Activated CD4-positive, alpha-beta memory T cell treated with anti-CD3 and anti-CD28 coated beads, Interleukin-2, amount 10 ng/mL, durations not matched to agents 7 days and 5 days (primary cell): Measurements from ENCODE around the gene GALNT14. TPM values are rescaled to one million over a fixed set of nuclear protein-coding genes. Genes with fewer than 3 reads are reported as not detected.

ENCODE experiments used
- CTCF ChIA-PET: fragments of 350-600 bp; sonication (Branson Sonifier 250); formaldehyde crosslinking; loops from one replicate; lab custom pipeline; 2021; ENCODE audit warnings: antibody characterized with exemption, inconsistent platforms; lab: Charles Lee
- POLR2A ChIA-PET: fragments of 350-600 bp; sonication (Branson Sonifier 250); formaldehyde crosslinking; loops from one replicate; lab custom pipeline; 2021; ENCODE audit warnings: antibody characterized with exemption; lab: Charles Lee
- DNase-seq: peaks from one replicate; pipeline ENCODE4 v3.0.0-alpha.2; 2020
- H3K27ac Mint-ChIP-seq: one replicate; pipeline ENCODE4 v1.8.0; 2021; ENCODE audit warnings: mild to moderate bottlenecking, mixed read lengths
- H3K27me3 Mint-ChIP-seq: one replicate; pipeline ENCODE4 v1.8.0; 2021; ENCODE audit warnings: mixed read lengths
- H3K36me3 Mint-ChIP-seq: one replicate; pipeline ENCODE4 v1.8.0; 2021; ENCODE audit warnings: low read depth, mixed read lengths
- H3K4me1 Mint-ChIP-seq: one replicate; pipeline ENCODE4 v1.8.0; 2021; ENCODE audit warnings: mixed read lengths
- H3K4me3 Mint-ChIP-seq: one replicate; pipeline ENCODE4 v1.8.0; 2021; ENCODE audit warnings: mild to moderate bottlenecking, mixed read lengths
- H3K9me3 Mint-ChIP-seq: one replicate; pipeline ENCODE4 v1.8.0; 2021; ENCODE audit warnings: mixed read lengths
- total RNA-seq, 2 experiments: library from RNA; stranded (reverse); gene quantifications; one replicate each; pipeline ENCODE4 v1.2.3, GENCODE V29; 2021

Gene GALNT14
- total RNA-seq, 2 experiments from 2014 or later = not detected

DNA sequence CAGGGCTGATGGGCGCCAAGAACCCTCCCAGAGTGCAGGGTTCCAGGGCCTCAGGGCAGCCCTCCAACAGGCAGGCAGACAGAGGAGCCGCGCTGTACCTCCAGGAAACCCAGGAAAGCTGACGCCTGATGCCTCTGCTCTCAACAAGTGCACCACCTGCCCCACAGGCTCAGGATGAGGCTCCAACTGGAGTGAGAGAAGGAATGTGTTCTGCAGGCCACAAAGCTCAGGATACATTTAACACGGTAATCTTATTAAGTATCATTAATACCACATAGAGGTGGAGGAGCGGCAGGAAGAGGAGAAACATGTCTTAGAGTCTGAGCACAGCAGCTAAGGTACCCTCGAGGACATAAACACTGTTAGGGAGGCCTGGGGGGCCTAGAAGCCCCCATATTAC, 175.1 kb downstream of the GALNT14 start:
- POLR2A ChIA-PET = no interaction called here
- H3K9me3 Mint-ChIP-seq = no peaks in the 10 kb centered on the region
- H3K27ac Mint-ChIP-seq = no peak overlapping the region
- DNase-seq = no peak
- H3K4me3 Mint-ChIP-seq = no peak overlapping the region
- H3K27me3 Mint-ChIP-seq = peaks cover 2% of the 10 kb centered on the region
- CTCF ChIA-PET = no interaction called here
- H3K4me1 Mint-ChIP-seq = no peaks in the 10 kb centered on the region
- H3K36me3 Mint-ChIP-seq = no peaks in the 10 kb centered on the region

DNA sequence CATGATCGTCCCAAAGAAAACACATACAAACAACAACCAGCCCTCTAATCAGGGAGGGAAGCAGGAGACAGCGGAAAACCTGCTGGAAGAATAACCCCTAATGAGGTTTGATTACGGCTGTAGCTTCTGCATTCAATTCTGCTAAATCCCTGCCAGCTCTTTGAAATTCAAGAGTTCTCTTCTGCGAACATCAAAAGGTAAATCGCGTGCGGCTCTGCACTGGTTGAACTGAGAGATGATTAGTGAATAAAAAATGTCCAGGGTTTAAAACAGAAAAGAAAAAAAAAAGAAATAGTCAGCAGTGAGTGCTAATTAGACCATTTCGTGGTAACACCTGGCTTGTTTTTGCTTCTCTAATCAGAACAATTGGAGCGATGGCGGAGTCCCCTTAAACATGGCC, 178.0 kb downstream of the GALNT14 start:
- no peaks in the 10 kb centered on the region for H3K27me3 Mint-ChIP-seq
- ChIA-PET CTCF (no interaction called here), POLR2A (no interaction called here)
- H3K27ac Mint-ChIP-seq = no peak overlapping the region
- no peaks in the 10 kb centered on the region for H3K36me3 Mint-ChIP-seq
- H3K4me1 Mint-ChIP-seq = no peaks in the 10 kb centered on the region
- DNase-seq = no peak
- H3K9me3 Mint-ChIP-seq = no peaks in the 10 kb centered on the region
- H3K4me3 Mint-ChIP-seq = no peak overlapping the region

DNA sequence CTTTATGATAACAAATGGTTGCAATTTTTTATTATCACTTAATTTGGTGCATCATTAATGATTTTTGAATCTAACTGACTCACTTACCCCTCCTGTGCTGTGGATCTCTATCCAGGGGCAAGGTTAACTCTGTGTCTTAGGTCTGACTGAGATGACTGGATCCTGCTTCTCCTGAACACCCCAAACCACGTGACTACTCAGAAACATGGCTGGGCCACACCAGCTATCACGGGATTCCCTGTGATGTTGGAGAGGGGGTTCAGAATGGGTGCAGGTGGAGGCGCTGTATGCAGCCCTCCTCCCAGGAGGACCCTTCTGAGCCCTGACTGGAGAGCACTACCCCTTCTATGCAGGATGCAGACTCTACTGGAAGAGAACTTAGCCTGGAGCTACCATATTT, 178.6 kb downstream of the GALNT14 start:
- POLR2A ChIA-PET = no interaction called here
- no peaks in the 10 kb centered on the region for H3K36me3 Mint-ChIP-seq
- H3K4me3 Mint-ChIP-seq = no peak overlapping the region
- H3K4me1 Mint-ChIP-seq = no peaks in the 10 kb centered on the region
- H3K27ac Mint-ChIP-seq = no peak overlapping the region
- CTCF ChIA-PET = no interaction called here
- no peak for DNase-seq
- H3K27me3 Mint-ChIP-seq = no peaks in the 10 kb centered on the region
- H3K9me3 Mint-ChIP-seq = no peaks in the 10 kb centered on the region

DNA sequence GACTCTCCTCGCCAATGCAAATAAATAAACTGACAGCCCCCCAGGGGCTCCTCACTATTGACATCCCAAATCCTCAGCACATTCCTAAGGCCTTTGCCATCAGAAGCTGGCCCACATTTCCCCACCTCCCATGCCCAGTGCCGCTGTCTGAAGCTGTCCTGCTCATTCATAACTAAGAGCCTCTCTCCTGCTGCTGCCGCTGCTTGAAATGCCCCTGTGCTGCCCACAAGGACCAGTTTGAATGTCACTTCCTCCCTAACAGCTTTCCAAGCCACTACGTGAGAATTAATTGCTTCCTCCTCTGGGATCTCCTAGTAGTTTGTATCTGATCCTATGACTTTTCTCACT, 179.3 kb downstream of the GALNT14 start:
- H3K27me3 Mint-ChIP-seq = no peaks in the 10 kb centered on the region
- H3K4me3 Mint-ChIP-seq = no peak overlapping the region
- DNase-seq = no peak
- CTCF ChIA-PET = no interaction called here
- no peak overlapping the region for H3K27ac Mint-ChIP-seq
- H3K36me3 Mint-ChIP-seq = no peaks in the 10 kb centered on the region
- H3K4me1 Mint-ChIP-seq = no peaks in the 10 kb centered on the region
- no peaks in the 10 kb centered on the region for H3K9me3 Mint-ChIP-seq
- POLR2A ChIA-PET = no interaction called here

DNA sequence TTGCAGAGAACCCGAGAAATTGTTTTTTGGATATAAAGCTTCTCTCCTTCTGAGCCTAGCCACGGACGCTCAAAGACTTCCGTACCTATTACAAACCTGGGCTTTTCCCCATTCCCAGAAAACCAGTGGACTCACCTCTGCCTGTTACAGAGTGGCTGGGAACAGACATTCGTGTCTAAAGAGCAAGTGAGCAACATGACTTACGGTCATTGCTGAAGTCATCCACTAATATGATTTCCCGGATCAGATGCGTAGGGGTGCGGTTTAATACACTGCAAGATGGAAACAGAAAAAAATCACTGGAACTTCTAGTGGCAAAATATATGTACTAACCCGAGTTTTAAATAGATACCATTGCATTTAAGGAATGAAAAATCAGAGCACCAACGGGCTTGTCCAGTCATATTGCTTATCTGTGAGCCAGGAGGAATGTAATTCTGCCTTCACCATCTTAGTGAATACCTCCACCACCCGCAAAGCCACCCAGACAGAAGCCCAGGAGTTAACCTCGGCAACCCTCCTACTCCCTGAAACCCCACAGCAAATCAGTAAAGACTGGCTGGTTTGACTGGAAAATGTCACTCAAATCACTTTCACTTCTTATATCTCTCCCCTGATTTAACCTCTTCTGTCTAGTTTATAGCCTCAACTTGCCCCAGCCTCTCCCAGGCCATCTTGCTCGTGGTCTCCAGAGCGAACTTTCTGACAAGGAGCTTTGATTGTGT, 179.9 kb downstream of the GALNT14 start:
- H3K36me3 Mint-ChIP-seq = no peaks in the 10 kb centered on the region
- H3K9me3 Mint-ChIP-seq = no peaks in the 10 kb centered on the region
- H3K27ac Mint-ChIP-seq = no peak overlapping the region
- H3K4me1 Mint-ChIP-seq = no peaks in the 10 kb centered on the region
- DNase-seq = no peak
- no peaks in the 10 kb centered on the region for H3K27me3 Mint-ChIP-seq
- CTCF ChIA-PET = no interaction called here
- no peak overlapping the region for H3K4me3 Mint-ChIP-seq
- POLR2A ChIA-PET = no interaction called here

DNA sequence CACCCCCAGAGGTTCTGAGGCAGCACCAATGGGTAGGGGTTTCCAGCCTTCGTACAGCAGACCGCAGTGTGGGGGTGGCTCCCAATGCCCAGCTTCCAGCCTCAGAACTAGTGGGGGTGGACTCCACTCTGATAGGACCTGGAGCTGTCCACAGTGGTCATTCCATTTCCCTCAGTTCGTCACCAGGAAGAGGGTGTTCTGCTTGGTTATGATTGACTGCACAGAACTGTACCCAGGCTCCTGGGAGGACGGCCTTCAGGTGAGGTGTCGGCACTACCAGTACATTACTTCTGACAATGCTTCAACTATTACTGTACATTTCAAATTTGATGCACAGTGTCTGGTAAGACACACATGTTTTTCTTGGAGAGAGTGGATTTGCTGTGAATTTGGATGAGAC, 180.6 kb downstream of the GALNT14 start:
- H3K27ac Mint-ChIP-seq = no peak overlapping the region
- H3K9me3 Mint-ChIP-seq = no peaks in the 10 kb centered on the region
- DNase-seq = no peak
- no peaks in the 10 kb centered on the region for H3K36me3 Mint-ChIP-seq
- no peaks in the 10 kb centered on the region for H3K27me3 Mint-ChIP-seq
- no peaks in the 10 kb centered on the region for H3K4me1 Mint-ChIP-seq
- CTCF ChIA-PET = no interaction called here
- no peak overlapping the region for H3K4me3 Mint-ChIP-seq
- POLR2A ChIA-PET = no interaction called here

DNA sequence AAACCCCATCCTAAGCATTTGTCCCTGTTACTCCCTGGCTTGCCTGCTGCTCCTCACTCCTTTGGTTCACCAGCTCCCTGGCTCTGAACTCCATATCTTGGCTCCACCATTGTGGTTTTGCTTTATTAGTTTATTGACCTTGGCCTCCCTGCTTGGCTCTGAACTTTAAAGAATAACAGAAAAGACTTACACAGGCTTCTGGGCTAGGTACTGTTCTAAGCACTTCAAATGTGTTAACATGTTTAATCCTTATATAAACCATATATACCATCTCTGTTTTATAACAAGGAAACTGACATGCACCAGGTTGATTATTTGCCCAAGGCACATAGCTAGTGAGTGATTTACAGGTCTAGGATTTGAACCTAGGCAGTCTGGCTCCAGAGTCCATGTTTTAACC, 181.2 kb downstream of the GALNT14 start:
- CTCF ChIA-PET = no interaction called here
- Mint-ChIP-seq H3K36me3 (no peaks in the 10 kb centered on the region), H3K9me3 (no peaks in the 10 kb centered on the region), H3K4me1 (no peaks in the 10 kb centered on the region), H3K4me3 (no peak overlapping the region), H3K27me3 (no peaks in the 10 kb centered on the region), H3K27ac (no peak overlapping the region)
- no peak for DNase-seq
- POLR2A ChIA-PET = no interaction called here

DNA sequence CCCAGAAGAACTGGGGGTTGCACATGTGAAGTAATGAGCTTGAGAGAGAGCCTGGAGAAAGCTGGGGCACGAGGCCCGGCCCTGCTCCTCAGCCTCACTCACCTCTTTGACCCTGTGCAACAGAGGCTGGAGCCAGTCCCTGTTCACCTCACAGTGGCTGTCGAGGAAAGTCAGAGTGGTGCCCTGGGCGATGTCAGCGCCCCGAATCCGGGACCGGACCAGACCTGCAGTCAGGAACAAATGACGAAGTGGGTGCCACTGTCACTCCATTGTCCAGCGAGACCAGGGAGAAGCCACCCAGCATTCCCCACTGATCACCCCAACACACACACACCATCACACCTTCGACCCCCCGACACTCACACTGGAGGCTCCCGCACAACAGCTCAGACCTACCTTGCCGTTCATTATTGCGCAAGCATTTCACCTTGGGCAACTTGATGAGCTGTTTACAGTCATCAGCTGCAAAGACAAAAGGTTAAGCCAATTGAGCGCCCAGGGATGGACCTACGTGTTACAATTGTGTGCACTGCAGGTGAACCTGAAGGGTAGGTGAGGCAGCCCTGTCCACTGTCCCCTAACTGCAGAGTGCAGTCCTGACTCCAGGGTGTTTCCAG, 182.6 kb downstream of the GALNT14 start:
- CTCF ChIA-PET = no interaction called here
- Mint-ChIP-seq H3K27ac (no peak overlapping the region), H3K4me3 (no peak overlapping the region), H3K4me1 (no peaks in the 10 kb centered on the region), H3K27me3 (no peaks in the 10 kb centered on the region), H3K36me3 (no peaks in the 10 kb centered on the region), H3K9me3 (no peaks in the 10 kb centered on the region)
- POLR2A ChIA-PET = no interaction called here
- DNase-seq = no peak

DNA sequence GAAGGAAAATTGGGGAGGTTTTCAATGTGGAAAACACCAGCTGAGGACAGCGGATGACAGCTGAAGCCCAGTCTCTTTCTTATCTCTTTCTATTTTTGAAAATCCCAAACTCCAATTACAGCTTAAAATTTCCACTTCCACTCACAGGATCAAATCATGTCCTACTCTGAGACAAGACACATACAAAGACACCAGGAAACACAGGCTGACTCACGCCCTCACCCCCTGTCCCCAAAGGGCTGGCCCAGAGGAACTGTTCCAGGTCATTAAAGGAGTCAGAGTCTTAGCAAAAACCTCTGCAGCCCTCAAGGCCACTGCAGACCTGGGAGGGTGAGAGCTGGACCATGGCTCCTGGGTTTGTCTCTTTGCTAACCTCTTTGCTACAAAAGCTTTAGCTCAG, 187.9 kb downstream of the GALNT14 start:
- no peaks in the 10 kb centered on the region for H3K9me3 Mint-ChIP-seq
- CTCF ChIA-PET = no interaction called here
- no peak for DNase-seq
- no peaks in the 10 kb centered on the region for H3K4me1 Mint-ChIP-seq
- no peak overlapping the region for H3K4me3 Mint-ChIP-seq
- POLR2A ChIA-PET = no interaction called here
- H3K27ac Mint-ChIP-seq = no peak overlapping the region
- no peaks in the 10 kb centered on the region for H3K36me3 Mint-ChIP-seq
- no peaks in the 10 kb centered on the region for H3K27me3 Mint-ChIP-seq

DNA sequence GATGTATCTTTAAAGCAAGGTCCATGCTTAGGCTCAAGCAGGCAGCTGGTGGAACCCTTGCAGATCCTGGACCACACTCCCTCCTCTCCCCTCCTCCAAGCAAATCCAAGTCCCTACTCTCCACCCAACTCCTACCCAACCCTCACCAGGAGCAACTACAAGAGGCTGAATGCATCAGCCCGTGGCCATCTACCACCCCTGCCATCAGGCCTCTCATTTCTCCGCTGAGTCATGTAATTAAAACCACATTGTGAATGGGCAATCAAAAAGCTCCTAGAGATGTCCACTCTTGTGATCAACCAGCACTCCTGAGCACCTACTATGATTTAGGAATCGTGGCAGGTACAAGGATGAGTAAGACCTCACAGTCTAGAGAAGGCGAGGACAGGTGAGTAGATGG, 188.8 kb downstream of the GALNT14 start:
- Mint-ChIP-seq H3K4me1 (no peaks in the 10 kb centered on the region), H3K27me3 (no peaks in the 10 kb centered on the region), H3K27ac (no peak overlapping the region), H3K9me3 (no peaks in the 10 kb centered on the region), H3K4me3 (no peak overlapping the region), H3K36me3 (no peaks in the 10 kb centered on the region)
- CTCF ChIA-PET = no interaction called here
- no peak for DNase-seq
- POLR2A ChIA-PET = no interaction called here

DNA sequence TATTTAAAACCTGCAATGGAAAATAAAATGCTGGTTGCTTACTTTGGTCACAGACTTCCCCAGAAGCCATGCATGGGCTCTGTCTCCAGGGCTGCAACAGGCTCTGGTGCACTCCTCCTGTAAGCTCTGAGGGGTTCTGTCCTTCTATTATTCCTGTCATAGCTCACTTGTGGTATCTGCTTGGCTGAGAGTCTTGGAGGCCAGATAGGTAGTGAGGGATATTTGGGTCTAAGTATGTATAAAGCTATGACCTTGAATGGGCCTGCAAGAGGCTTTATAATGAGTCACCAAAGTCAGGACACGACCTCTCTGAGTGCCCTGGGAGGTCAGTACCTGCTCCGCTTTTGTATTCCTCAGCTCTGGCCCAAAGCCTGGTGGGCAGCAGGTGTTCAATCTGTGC, 189.4 kb downstream of the GALNT14 start:
- Mint-ChIP-seq H3K9me3 (no peaks in the 10 kb centered on the region), H3K27me3 (no peaks in the 10 kb centered on the region), H3K4me3 (no peak overlapping the region), H3K4me1 (no peaks in the 10 kb centered on the region), H3K27ac (no peak overlapping the region), H3K36me3 (no peaks in the 10 kb centered on the region)
- ChIA-PET CTCF (no interaction called here), POLR2A (no interaction called here)
- no peak for DNase-seq

DNA sequence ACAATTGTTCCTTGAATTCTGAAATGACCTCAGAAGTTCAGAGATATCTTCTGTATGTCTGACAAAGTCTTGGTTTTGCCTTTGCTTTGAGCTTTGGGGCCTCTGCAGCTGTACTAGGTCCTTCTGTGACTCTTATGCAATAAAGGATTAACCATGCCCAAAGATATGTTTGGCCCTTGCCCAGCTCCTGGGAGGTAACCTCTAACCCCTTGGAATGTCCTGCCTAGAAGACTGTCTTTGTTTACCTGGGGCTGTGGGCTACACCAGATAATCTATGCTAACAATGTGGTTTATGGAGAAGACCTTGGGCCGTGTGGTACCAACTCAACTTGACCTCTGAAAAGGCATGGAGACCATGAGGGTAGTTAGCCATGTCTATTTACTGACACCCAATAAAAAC, 190.1 kb downstream of the GALNT14 start:
- Mint-ChIP-seq H3K27ac (no peak overlapping the region), H3K4me3 (no peak overlapping the region), H3K36me3 (no peaks in the 10 kb centered on the region), H3K9me3 (no peaks in the 10 kb centered on the region), H3K4me1 (no peaks in the 10 kb centered on the region), H3K27me3 (no peaks in the 10 kb centered on the region)
- DNase-seq = no peak
- CTCF ChIA-PET = no interaction called here
- POLR2A ChIA-PET = no interaction called here

DNA sequence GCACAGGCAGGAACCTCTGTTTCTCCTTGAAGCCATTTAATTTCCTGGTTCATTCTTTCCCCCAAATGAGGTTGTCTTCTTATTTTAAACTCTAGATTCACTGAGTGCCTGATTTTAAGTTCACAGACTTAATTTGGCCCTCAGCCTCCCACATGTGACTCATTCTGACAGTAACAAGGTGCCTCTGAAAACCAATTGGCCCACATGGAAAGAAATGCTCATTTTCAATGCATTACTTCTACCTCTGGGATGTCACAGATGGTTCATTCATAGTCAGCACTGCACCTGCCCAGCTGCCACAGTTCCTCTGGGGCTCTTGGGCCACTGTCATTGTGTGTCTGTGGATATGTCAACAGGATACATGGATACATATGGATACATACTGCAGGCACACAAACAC, 190.6 kb downstream of the GALNT14 start:
- Mint-ChIP-seq H3K4me1 (no peaks in the 10 kb centered on the region), H3K36me3 (no peaks in the 10 kb centered on the region), H3K9me3 (no peaks in the 10 kb centered on the region), H3K4me3 (no peak overlapping the region), H3K27me3 (no peaks in the 10 kb centered on the region), H3K27ac (no peak overlapping the region)
- no peak for DNase-seq
- CTCF ChIA-PET = no interaction called here
- POLR2A ChIA-PET = no interaction called here

DNA sequence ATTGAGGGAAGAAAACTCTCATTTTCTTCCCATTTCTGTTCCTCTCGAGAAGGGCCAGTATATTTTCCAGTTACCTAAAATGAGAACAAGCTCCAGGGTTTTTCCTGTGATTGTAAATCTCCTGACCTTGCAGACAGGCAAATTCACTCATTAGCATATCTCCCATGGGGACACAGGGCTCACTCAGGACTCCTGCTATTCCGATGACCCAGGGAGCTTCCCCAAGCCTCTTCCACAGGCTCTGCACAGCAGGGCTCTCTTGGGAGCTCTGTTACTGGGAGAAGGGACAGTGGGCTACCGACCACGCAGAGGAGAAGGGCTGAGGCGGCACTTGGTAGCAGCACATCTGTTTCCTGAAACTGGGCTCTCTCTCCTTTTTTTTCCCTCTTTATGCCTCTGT, 195.8 kb downstream of the GALNT14 start:
- ChIA-PET CTCF (no interaction called here), POLR2A (no interaction called here)
- no peaks in the 10 kb centered on the region for H3K4me1 Mint-ChIP-seq
- no peak overlapping the region for H3K4me3 Mint-ChIP-seq
- no peaks in the 10 kb centered on the region for H3K9me3 Mint-ChIP-seq
- peaks cover 3% of the 10 kb centered on the region for H3K27me3 Mint-ChIP-seq
- H3K27ac Mint-ChIP-seq = no peak overlapping the region
- no peaks in the 10 kb centered on the region for H3K36me3 Mint-ChIP-seq
- no peak for DNase-seq
